Measurements from ENCODE around the gene PIK3C2A.
A peak's percentile ranks its signal among the peaks of the same experiment; 100 is the strongest.

PIK3C2A gene

DNA sequence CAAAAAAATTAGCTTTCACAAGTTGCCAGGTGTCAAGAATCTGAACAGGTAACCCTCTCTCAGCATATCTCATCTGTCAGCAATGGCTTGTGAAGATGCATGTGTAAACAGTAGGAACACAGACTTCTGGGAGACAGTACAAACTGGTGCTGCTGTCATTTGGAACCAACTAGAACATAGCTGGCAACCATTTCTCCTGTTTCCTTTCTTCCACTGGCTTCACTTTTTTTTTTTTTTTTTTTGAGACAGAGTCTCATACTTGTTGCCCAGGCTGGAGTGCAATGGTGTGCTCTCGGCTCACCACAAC lies 2.1 kb upstream of the PIK3C2A start:
- DNase-seq = no peak

DNA sequence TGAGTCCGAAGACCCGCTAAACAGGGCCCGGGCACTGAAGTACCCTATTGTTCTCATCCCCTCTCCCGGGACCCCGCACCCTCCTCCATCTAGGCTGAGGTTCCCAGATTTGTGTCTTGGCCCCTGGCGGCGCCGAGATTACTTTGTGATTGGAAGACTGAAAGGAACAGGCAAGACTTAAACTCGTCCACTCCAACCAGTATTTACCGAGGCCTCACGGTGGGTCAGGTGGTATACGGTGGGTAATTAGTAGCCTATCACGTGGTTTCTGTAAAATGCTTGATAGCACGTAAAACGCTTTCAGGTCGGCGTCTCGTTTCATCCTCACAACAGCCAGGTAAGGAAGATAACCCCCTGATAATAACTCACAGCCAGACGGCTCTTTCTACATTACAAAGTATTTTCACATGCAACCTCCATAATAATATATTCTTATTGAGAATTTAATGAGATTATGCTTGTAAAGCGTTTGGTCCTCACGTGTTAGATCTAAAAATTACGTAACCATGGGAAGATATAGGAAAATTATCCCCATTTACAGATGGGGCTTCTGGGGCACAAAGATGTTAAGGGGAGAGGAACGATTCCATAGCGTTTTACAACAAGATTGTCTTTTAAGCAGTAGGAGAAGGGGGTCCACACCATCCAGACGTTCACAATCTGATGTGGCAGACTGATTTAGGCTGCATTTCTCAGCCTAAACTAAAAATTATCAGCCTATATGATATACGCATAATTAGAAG lies 642 bp upstream of the PIK3C2A start:
- DNase-seq = peak; percentile 38 to 48

DNA sequence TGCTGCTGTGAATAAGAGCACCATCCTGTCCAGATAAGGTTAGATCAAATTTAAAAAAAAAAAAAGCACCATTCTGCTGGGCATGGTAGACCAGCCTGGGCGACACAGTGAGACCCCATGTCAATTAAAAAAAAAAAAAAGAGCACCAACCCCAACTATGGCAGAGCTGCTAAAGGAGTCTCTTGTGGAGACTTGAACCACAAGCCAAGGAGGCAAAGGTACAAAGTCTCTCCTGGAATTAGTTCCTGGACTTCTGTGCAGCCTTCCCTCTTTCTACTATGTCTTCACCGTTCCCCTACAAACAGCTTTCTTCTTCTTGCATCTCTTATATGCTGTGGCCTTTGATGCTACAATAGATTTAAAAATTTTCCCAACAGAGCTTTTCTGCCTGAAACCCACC lies 1.3 kb downstream of the PIK3C2A start:
- no peak for DNase-seq

DNA sequence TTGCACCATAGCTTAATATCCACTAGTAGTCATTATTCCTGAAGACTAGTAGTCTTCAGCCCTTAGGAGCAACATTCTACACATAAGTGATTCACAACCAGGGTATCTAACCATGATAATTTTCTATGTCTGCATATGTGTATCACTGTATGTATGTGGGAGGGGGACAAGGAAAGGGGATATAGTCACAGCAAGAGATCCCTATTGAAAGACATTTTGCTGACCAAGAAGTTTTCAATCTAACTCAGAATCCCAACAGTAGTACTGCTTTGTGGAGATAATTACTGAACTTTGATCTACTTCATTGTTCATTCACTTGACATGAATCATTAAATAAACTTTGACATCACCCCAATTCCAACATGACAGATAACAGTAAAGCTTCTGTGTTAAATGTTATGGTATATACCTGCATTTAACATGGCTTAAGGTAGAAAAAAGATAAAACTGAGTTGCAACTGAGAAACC lies 10.3 kb downstream of the PIK3C2A start:
- no peak for DNase-seq

DNA sequence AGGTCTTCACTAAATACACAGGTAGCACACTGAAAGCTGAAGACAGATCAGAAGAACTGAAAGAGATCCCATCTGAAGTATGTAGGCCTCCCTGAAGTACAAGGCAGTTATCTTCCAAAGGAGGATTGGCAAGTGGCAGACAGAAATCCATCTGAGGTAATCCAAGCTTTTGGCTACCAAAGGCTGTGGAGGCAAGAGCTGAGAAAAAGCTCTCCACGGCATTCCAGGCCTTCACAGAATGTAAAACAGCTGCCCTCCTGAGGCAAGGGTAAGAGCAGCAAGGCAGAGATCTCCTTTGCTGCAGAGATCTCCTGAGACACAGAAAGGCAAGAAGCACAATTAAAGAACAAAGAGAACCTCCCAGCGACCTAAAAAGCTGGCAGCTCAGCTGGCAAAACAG lies 19.1 kb downstream of the PIK3C2A start:
- DNase-seq = no peak

DNA sequence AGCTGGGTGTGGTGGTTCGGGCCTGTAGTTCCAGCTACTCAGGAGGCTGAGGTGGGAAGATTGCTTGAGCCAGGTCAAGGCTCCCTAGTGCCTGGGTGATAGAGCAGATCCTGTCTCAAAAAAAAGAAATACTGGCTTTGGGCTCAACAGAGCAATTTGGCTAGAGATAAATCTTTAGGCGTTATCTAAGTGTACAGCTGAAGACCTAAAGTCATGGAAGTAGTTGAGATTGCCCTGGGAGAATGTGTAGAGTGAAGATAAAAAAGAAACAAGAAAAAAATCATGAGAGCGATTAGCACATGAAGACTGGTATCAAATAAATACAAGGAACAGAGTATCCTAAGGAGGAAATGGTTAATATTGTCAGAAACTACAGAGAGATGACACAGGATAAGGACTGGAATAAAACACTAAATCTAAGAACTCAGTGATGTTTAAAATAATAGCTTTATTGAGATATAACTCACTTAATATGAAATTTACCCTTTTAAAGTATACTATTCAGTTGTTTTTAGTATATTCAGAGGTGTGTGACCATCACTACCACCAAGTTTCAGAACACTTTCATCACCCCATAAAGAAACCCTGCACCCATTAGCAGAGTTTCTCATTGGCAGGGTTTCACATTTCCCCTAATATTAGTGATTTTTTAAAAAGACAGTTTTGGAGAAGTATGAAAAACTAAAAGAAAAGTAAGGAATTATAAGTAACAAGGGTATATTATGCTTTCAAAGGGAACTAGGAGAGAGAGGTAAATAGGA lies 20.7 kb downstream of the PIK3C2A start:
- no peak for DNase-seq

DNA sequence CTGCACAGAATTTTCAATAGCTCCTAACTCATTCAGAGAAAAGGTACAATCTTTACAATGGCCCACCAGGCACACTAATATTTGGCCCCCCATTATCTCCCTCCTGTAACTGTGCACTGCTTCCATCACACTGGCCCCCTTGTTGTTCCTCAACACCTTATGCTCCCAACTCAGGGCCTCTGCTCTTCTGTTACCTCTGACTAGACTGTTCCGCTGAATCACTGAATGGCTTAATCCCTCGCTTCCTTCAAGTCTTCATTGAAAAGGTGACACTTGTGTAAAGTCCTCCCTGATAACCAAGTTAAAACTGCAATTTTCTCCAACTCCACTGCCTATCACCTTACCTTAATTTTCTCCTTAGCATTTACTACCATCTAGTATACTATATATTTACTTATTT lies 21.8 kb downstream of the PIK3C2A start:
- no peak for DNase-seq

DNA sequence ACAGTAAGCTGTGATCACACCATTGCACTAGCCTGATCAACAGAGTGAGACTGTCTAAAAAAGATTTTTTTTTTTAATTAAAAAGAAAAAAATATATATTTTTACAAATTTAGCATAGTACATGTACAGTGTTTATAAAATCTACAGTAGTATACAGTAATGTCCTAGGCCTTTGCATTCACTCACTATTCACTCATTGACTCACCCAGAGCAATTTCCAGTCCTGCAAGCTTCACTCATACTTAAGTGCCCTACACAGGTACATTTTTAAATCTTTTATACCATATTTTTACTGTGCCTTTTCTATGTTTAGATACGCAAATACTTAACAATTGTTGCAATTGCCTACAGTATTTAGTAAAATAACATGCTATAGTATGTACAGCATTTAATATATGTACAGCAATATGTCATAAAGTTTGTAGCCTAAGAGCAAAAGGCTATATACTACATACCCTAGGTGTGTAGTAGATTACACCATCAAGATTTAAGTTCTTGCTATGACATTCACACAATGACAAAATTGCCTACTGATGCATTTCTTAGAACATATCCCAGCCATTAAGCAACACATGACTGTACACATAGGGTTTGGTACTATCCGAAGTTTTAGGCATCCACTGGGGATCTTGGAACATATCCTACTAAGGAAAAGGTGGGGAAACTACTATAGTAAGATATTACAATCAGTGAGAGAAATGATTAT lies 22.8 kb downstream of the PIK3C2A start:
- DNase-seq = no peak

DNA sequence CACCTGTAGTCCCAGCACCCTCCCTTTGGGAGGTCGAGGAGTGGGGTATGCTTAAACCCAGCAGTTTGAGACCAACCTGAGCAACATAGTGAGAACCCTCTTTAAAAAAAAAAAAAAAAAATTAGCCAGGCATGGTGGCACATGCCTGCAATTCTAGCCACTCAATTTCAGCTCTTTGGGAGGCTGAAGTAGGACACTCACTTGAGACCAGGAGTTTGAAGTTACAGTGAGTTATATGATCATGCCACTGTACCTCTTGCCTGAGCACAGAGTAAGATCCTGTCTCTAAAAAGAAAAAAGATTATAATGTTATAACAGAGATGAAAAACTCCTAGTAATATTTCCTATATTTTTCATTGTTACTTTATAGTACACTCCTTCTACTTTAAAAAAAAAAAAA lies 23.9 kb downstream of the PIK3C2A start:
- DNase-seq = no peak

DNA sequence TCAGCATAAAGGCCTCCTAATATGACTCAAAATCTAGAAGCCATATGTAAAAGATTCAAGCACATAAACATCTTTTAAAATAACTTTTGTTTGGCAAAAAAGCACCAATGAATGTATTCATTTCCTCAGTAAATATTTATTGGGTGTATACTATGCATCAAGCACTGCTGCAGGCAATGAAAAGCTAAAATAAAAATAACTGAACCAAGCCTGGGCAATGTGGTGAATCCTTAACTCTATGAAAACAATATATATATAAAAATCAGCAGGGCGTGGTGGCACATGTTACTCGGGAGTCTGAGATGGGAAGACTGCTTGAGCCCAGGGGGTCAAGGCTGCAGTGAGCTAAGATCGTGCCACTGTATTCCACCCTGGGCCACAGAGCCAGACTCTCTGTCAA lies 27.8 kb downstream of the PIK3C2A start:
- DNase-seq = no peak

DNA sequence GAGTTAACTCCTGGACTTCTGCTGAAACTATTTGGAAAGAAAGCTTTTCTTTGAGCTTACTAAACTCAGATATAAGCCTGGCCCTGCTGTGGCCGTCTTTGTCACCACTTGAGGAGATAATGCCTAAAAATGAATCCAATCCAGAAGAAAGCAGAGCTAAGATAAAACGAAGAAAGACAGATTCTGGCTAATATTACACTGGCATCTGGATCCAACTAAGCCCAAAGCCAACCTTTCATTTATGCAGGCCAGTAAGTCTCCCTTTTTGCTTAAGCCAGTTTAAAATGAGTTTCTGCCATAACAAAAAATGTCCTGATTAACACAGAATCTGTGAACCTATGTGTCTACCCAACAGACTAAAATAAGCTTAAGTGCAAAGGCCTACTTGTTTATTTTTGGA lies 34.5 kb downstream of the PIK3C2A start:
- no peak for DNase-seq

DNA sequence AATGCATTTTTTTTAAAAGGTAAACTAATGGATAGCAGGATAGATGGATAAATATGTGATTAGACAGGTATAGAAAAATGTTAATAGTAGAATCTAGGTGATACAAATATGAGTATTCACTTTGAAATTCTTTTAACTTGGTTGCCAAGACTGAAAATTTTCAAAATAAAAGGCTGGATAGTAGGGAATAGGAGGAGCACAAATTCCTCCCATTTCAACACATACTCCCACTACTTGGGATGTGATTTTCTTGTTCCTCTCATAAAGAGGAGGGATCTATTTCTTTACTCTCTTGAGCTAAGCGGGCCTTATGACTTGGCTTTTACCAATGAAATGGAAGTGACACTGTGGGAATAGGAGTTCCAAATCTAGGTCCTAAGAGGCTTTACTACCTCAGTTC lies 35.9 kb downstream of the PIK3C2A start:
- DNase-seq = no peak

DNA sequence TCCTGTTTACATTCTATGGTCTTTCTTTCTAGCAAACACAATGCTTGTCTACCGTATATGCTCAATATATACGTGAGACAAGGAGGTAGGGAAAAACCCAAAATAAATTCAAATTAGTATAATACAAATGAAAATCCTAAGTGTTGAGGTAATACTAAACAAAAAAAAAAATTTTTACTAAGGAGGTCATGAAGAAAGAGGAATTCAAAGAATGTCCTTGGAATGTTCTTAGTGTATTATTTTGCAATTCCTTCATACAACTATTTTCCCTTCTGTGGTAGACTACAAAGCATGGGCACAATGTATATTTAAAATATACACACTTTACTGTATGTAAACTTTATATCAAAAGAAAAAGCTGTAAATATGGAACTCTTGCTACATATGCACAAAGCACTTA lies 36.4 kb downstream of the PIK3C2A start:
- no peak for DNase-seq

DNA sequence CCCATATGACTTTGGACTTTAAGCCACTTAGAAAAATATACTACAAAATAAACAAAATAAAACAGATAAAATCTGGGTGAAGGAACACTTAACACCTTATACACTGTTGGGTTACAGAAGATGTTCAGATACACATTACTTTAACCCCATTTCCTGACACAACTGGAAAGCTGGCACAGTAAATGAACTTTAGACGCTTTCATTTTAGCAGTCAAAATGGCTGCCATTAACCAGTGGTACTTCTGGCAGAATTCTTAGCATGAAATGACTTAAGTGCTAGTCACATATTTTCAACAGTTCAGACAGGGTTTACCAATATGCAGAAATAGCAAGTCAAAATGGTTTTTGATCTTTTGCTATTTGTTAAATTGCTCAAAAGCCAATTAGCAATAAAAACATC lies 37.9 kb downstream of the PIK3C2A start:
- no peak for DNase-seq

DNA sequence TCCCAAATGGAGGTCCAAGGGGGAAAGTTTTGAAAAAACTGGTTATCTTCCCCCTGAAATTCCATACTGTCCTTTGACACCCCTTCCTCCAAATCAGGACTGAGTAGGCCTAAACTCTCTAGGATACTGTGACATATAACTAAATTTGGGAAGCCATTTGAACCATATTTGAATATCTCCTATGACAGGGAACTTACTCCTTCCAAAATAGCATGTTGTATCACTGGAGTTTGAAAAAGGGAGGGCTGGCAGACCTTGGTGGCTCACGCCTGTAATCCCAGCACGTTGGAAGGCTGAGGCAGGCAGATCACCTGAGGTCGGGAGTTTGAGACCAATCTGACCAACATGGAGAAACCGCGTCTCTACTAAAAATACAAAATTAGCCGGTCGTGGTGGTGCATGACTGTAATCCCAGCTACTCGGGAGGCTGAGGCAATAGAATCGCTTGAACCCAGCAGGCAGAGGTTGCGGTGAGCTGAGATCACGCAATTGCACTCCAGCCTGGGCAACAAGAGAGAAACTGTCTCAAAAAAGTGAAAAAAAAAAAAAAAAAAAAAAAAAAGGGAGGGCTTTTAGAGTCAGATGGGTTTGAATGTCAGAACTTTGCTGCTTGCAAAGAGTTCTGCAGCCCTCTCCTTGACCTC lies 42.4 kb downstream of the PIK3C2A start:
- no peak for DNase-seq

DNA sequence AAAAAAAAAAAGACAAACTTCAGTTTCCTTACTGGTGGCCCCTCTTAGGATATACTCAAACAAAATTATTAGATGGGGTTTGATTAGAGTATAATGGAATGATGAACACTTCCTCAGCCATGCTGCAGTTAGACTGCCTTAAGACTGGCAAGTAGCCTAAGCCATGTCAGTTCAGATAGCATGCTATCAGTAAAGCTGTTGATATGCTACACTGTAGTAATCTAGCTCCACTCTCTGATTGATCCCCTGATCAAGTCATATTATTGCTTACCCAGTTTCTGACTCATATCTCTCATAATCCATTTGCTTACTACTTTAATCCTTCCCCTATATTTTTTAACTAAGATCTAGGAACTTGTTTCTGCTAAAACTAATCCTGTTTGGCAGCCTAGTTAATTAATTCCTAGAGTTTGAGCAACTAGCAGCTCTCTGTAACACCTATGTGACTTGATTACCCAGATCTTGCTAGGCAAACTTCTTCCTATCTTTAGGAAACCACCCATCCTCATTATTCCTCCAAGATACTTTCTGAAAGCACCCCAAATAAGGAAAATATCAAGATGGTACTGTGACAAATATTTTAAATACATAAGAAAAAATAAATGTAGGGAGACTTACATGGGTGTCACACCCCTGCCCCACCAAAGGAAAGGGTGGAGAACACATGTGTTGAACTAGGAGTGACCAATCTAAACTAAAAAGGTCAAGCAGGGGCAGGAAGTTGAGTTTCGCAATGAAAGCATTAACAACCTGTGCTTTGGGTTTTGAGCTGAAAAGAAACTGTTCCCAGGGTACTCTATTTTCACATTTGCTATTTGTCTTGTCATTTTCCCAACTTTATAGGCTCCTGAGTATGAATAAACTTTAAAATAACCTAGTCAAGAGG lies 43.2 kb downstream of the PIK3C2A start:
- no peak for DNase-seq

DNA sequence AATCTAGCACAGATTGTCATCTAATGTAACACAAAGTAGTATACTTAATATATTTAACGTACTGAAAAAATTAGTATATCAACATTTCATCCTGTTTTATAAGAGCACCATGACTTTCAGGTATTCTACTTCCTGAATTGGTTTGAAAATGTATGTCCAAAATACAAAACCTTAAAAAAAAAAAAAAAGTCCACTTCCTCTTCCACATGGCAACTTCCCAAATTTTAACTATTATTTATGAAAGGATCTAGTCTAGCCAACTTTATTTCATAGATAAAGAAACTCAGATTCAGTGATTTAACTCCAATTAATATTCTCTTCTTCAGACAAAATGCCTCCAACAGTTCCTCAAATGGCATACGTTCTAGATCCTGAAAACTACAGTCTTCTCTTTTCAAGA lies 44.0 kb downstream of the PIK3C2A start:
- no peak for DNase-seq

DNA sequence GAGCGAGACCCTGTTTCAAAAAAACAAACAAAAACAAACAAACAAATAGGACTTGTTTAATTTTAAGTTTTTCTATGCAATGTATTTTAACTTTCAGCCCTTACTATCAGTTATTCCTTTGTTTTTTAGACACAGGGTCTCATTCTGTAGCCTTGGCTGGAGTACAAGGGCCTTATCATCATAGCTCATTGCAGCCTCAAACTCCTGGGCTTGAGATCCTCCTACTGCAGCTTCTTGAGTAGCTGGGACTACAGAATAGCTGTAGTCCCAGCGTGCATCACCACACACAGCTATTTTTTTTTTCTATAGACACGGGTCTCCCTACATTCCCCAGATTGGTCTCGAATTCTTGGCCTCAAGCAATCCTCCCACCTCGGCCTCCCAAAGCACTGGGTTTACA lies 44.5 kb downstream of the PIK3C2A start:
- DNase-seq = no peak

DNA sequence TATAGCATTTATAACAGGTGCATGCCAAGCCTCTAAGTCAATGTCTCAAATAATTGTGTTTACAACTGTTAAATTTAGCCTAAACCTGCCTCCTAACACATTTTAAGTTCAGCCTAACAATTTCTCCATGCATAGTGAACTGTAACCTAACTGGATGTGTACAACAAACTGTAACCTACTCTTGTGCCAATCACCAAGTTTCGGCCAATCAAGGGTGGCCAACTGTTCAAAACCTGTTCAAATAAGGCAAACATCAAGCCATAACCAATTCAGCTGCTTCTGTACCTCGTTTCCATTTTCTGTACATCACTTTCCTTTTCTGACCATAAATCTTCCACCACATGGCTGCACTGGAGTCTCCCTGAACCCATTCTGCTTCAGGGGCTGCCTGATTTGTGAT lies 45.4 kb downstream of the PIK3C2A start:
- DNase-seq = no peak

DNA sequence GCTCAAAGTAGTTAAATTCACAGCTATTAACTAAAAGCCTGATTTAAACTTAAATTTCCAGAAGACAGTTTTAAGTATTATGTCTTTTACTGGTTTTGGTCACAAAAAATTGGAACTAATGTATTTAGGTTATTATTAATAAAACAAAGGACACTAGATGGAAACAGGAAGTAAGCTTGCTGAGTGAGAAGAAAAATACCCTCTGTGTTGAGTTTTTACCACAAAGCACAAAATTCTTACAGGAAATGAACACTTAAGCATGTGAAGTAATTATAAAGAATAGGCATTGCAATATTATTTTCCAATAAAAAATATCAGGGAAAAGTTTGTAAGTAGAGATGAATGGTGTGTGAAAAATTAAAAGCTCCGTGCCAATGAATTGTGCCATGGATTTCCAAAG lies 46.3 kb downstream of the PIK3C2A start:
- no peak for DNase-seq

DNA sequence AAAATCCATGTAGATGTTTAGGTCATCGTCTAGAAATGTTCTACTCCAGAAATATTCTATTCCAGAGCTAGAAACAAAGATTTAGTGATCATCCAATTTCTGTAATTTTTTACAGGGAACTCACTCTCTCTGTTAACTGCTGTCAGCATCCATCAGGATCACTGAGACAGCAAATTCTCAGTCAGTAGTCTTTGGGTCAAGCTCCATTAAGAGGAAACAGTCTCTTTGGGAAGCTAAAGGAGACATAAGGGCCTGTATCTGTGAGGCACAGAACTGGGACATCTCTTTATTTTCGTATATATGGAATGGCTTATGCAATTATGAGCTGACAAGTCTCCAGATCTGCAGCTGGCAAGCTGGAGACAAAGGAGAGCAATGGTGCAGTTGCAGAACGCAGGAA lies 48.3 kb downstream of the PIK3C2A start:
- DNase-seq = no peak

Data from activated CD4-positive, alpha-beta T cell treated with anti-CD3 and anti-CD28 coated beads for 4 hours (primary cell).